Activated naive CD4-positive, alpha-beta T cell treated with anti-CD3 and anti-CD28 coated beads, Interleukin-2, amount 50 U/mL, for 16 hours (primary cell): ENCODE measurements around the gene SH3GLB2.
A peak's percentile ranks its signal among the peaks of the same experiment; 100 is the strongest.

Experiments
- DNase-seq: peaks from one replicate; pipeline ENCODE4 v3.0.0-alpha.2; 2020

The SH3GLB2 gene

DNA sequence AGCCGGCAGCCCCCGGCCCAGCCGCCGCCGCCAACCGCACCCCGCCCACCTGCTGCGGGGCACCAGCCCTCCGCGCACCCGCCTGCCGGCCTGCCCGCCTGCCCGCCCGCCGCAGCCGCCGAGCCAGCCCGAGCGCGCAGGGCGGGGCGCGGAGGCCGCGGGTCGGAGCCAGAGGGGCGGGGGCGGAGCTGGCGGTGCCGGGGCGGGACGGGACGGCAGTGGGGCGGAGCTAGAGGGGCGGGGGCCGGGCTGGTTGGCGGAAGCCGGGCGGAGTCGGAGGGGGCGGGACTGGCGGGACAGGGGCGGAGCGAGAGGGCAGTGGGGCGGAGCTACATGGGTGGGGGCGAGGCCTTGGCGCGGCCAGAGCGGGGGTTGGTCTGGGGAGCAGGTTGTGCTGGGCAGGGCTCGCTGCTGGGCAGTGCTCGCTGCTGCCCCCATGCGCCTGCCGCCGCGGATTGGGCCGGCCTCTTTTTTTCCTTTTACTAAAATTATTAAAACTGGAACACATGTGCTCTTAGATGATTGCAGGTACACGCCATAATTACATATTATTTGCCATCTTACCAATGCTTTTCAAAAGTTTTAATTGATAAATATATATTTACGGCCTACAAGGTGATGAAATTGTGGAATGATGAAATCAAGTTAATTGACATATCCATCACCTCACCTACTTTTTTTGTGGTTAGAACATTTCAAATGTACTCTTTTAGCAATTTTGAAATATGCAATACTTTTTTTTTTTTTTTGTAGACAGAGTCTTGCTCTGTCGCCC, at the start of gene SH3GLB2:
TSS of gene SH3GLB2 (minus strand) at position 140 of the 775 bp plus-strand sequence. CDS start 177 bp downstream, outside the sequence.
- DNase-seq: peak; percentile 84

DNA sequence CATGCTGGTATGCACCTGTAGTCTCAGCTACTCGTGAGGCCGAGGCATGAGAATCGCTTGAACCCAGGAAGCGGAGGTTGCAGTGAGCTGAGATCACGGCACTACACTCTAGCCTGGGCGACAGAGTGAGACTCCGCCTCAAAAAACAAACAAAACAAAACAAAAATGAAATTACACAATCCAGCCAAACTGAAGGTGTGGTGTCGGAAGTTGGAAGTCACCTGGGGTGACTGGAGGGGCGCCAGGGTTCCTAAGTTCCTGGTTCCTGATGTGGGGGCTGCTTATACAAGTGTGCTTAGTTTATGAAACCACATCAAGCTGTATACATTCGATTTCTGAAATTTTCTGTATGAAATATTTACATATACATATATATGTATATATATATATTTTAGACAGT, 49.1 kb upstream of the SH3GLB2 start:
- no peak for DNase-seq

DNA sequence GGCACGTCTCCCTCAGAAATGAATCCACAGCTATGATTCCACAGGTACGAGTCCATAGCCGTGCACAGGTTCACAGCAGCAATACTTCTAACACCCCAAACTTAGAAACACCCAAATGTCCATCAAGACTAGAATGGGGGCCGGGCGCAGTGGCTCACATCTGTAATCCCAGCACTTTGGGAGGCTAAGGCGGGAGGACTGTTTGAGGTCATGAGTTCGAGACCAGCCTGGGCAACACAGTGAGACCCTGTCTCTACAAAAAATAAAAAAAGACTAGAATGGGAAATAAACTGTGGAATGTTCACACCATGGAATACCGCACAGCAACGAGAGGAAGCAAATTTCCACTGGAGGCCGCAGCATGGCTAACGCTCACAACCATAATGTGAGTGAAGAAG, 48.5 kb upstream of the SH3GLB2 start:
- no peak for DNase-seq

DNA sequence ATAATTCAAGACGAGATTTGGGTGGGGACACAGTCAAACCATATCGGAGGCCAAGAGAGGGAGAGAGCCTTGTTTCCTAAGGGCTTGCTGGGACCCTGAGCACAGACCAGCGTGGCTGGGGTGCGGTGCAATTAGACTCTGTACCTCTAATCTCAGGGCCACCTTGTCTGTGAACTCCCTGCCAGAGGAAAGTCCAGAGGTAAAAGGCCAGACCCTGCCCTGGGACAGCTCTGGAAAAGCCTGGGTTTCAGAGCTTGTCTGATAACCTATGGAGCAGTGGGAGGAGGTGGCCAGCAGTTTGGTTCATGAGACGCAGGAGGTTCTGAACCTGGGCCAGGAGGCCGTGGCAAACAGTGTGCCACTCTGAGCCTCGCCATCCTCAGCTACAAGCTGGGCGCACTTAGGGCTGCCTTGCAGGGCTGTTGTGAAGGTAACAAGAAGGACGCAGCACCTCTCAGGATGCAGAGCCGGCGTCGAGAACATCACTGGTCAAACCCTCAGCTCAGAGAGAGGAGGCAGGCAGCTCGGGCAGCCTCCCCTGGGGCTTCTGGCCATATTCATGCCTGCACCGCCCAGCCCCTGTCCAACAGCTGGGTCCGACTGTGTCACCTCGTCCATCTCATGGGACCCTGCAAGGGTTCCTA, 48.0 kb upstream of the SH3GLB2 start:
- DNase-seq: no peak

DNA sequence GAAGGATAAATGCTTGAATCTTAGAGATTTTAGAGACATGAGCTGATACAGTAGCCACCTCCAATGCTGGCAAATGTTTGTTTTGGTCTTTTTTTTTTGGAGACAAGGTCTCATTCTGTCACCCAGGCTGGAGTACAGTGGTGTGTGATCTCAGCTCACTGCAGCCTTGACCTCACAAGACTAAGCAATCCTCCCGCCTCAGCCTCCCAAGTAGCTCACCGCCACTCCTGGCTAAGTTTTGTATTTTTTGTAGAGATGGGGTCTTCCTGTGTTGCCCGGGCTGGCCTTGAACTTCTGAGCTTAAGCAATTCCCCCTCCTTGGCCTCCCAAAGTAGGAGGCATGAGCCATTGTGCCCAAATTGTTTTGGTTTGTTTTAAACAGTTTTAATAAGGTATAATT, 46.0 kb upstream of the SH3GLB2 start:
- DNase-seq: no peak

DNA sequence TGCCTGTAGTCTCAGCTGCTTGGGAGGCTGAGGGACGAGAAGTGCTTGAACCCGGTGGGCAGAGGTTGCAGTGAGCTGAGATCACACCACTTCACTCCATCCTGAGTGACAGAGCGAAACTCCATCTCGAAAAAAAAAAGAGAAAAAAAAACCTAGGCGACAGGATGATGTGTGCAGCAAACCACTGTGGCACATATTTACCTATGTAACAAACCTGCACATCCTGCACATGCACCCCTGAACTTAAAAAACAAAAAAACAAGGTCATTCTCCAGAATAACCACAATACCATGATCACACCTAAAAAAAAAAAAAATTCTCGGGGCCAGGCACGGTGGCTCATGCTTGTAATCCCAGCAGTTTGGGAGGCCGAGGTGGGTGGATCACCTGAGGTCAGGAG, 45.3 kb upstream of the SH3GLB2 start:
- DNase-seq: no peak

DNA sequence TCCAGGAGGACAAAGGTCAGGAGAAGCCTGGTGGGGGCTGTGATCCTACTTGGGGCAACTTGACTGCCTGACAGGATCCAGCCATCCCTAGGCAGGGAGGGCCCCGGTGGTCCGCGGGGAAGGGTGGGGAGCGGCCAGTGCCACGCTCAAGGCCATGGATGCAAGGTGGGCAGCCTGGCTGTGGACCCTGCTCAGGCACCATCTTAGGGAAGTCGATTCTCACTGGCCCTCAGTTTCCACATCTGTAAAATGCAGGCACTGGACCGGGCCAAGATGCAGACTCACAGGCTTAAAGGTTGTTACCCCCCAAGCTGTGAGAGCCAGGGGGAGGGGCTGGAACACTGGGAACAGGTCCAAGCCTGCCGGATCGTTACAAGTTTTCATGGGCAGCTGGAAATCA, 44.0 kb upstream of the SH3GLB2 start:
- no peak for DNase-seq

DNA sequence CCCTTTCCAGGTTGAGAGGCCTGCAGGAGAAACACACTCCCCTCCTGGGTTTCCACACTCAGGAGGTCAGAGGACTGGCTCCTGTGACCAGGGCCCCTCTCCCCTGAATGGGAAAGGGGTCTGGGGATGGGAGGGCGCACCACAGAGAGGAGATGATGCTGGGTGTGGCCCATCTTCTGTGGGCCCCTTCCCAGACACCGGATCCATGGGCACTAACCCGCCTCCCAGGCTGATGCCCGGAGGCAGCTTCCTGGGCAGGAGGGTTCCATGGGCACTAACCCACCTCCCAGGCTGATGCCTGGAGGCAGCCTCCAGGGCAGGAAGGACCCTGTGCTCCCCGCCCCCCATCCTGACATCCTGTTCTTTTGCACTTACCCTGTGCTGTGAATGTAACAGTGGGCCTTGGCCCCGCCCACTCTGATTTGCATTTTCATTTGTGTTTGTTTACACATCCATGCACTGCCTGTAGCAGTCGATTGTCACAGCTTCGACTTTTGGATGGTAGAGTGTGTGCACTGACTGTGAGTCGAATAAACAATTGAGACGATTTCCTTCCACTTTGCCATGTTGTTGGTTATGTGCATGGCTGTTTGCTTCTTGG, 43.5 kb upstream of the SH3GLB2 start:
- no peak for DNase-seq

DNA sequence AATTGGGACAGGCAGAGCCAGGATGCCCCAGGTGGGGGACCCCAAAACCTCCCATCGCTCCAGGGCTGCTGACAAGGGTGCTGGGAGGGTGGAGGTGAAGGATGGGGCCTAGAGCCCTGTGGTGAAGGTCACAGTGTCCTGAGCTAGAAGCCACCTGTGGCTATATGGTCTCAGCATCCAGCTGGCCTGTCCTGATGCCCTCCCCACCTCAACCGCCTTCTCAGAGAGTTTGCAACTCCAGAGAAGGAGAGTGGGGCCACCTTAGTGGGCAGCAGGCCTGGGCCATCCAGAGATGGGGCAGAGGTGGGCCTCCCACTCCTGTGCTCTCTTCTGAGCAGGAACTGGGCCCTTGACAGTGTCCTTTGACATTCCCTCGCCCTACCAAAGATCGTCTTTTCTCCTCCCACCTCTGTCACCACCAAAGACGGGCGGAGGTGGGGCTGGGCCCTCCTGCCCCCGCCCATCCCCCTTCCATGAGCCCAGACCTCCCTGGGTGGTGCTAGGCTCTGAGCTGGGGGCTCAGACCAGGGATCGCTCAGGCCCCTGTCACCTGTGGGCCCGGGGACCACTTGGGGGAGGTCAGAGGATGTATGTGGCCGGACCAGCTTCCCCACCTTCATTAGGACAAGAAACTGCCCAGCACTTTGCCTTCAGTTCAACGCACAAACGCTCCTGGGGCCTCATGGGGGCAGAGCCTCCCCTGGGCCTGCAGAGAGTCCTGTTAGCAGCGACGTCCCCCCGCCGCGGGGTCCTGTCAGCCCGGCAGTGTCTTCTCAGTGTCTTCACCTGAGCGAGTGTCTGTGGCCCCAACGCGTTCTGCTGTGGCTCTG, 42.8 kb upstream of the SH3GLB2 start:
- no peak for DNase-seq

DNA sequence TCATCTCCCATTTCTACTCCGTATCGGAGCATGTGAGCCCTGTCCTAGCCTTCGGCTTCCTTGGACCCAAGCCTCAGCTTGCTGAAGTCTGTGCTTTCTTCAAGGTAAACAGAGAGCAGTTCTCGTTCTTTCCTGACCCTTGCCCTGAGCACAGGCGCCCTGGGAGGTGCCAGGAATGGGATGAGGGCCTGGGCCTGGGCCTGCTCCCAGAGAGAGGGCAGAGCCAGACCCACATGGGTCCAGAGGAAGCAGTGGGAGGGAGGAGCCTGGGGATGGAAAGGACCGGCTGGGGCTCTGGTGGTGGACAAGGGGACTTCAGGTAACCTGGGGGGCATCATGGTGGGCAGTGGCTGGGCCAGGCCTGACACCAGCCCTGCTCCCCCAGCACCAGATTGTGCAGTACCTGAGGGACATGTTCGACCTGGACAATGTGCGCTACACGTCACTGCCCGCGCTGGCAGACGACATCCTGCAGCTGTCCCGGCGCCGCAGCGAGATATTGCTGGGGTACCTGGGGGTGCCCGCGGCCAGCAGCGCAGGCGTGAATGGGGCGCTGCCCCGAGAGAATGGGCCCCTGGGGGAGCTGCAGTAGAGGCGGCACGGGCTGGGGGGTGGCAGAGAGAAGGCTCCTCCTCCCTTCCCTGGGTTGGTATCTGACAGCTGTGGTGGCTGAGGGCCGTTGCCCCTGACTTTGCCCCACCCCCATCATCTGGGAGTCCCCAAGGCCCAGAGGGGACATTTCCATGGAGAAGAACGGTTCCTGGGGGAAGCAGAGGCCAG, 41.9 kb upstream of the SH3GLB2 start:
- no peak for DNase-seq

DNA sequence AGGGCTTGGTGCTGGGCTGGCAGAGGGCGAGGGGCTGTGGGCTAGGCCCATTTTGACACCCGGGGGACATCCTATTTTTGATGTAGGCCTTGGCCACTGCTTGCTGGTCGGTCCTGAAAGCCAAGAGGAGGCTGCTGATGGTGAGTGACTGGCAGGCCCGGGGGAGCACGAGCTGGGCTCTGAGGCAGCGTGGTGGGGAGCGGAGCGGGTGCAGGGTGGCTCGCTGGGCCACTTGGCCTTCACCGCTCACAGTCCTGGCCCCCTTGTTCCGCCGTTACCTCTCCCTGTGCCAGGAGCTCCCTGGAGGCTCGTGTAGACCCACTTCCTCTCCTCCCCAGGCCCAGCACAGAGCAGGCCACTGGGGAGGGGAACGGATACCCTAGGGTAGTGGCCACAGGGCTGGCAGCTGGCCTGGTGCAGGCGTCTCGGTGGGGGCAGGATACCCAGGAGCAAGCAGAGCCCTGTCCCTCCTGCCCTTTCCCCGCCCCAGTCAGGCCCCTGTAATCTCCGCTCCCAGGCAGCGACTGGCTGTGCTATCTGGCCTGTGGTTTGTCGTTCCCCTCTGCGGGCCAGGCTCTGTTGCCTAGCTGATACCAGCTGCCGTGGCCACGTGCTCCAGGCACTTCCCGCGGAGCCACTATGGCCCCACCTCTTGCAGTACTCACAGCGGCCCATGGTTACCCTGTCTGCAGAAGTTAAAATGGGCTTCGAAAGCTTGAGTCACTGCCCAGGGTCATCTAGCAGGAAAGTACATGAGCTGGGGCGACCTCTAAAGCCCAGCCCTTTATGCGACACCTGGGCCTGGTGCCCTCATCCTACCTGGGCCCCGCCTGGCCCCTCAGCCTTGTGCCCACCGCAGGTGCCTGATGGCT, 41.1 kb upstream of the SH3GLB2 start:
- peak; percentile 58 for DNase-seq

DNA sequence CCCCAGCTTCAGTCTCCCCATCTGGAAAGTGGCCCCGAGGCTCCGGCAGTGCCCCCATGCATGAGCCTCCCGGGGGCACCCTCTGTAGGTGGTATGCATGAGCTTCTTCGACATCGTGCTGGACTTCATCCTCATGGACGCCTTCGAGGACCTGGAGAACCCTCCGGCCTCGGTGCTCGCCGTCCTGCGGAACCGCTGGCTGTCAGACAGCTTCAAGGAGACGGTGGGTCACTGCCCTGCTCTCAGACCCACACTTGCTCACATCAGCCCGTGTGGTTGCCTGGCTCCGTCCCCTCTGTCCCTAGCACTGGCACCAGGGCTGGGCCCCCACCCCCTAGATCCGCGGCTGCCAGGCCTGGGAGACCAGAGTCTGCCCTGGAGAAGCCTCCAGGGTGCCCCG, 40.0 kb upstream of the SH3GLB2 start:
- DNase-seq: no peak

DNA sequence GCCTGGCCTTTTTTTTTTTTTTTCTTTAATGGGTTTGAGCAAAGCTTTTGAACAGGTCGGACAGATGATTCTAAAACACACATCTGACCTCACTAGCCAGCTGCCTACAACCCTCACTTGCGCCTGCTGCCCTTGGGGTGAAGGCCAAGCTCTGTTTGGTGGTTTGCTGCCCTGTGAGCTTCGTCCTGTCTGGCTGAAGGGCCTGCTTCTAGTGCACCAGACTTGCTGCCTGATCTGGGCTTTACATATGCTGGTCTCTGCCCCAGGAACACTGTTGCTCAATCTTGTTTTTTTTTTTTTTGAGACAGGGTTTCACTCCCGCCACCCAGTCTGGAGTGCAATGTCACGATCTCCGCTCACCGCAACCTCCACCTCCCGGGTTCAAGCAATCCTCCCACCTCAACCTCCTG, 36.4 kb upstream of the SH3GLB2 start:
- DNase-seq: no peak

DNA sequence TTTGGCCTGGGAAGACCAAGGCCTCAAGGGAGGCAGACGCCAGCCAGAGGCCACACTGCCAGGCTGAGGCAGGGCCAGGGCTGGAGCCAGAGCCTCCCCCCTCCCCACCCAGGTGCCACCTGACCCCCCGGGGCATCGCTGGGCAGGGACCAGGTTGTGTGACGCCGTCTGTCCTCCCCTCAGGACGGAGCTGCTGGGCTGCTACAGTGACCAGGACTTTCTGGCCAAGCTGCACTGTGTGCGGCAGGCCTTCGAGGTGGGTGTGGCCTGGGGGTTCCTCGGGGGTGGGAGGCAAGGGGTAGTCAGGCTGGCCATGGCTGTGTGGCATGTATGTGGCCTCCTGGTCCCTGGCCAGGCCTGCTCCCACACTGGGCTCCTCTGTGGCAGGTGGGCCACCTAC, 34.9 kb upstream of the SH3GLB2 start:
- no peak for DNase-seq

DNA sequence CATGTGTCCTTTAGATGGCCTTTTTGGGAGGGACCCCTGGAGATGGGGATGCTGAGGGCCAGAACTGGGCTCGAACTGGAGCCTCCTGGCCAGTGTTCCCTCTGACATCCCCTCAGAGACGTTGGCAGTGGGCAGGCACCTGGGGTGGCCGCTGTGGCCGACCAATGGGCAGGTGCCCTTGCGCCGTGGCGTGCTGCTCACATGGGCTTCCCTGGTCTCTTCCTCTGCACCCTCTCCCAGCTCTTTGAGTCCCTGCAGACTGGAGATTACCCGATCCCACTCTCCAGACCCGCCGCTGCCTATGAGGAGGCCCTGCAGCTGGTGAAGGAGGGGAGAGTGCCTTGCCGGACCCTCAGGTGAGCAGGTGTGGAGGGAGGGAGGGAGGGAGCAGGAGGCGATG, 32.9 kb upstream of the SH3GLB2 start:
- no peak for DNase-seq

DNA sequence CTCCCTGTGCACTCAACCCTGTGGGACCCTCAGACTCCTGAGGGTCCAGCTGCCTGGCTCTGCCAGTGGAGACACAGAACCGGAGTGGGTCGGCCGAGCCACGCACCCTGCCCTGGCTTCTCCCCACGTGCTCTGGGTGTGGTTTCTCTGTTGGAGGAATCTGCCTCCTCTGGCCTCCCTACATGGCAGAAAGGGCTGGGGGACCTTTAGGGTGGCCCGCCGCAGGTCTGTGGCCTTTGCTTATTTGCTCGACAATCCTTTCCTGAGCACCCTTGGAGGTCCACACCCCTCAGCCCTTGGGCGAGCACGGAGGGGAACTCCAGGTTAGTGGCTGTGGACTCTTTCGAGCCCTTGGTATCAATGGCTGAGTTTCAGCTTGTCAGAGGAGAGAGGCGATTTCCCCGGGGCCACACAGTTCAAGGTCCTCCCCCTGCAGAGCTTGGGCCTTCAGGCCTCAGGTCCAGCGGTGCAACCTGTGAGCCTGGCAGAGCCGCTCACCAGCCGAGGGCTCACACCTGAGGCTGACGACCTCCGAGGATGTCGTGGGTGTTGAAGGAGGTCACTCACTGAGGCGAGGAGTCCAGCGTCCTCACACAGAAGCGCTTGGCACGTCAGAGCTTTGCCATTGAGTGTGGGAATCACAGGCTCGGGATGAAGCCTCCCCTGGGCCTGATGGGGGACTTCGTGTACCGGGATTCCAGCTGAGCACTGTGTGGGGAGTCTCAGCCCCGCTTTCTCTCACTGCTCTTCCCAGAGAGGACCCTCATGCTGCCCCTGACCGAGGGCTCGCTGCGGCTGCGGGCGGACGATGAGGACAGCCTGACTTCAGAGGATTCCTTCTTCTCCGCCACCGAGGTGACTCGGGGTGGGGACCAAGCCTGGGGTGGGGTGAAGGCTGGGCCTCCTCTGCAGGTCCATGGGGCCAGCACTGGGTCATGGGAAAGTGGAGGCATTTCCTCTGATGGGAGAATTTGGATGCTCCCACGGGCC, 32.0 kb upstream of the SH3GLB2 start:
- no peak for DNase-seq

DNA sequence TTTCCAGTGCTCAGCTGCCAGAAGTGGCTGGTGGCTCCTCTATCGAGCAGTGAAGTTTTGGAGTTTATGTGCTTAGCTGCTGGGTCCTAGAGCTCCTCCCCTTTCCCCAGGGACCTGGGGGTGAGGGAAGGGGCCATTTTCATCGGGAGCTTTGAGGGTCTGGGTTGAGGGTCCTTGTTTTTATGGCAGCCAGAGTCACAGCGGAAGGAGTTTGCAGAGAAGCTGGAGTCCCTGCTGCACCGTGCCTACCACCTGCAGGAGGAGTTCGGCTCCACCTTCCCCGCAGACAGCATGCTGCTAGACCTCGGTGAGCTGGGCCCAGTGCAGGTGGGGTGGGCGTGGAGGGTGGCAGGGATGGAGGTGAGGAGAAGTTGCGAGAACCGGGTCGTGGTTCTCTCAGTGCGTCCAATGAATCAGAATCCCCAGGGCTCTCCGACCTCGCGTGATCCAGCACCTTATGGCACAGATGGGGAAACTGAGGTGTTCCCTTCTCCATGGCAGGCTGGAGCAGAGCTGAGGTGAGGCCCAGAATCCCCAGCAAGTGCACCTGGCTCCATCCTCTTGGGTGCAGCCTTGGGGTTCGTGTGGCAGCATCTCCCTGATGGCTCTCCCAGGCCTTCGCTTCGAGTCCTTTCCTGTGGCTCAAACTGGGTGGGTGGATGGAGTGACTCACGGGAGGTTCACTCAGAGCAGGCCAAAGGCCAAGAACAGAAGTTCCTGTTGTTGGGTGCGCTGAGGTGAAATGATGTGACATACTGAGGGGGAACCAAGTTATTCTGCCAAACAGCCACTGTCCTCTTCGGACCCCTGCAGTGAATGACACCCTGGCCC, 31.0 kb upstream of the SH3GLB2 start:
- DNase-seq: no peak

DNA sequence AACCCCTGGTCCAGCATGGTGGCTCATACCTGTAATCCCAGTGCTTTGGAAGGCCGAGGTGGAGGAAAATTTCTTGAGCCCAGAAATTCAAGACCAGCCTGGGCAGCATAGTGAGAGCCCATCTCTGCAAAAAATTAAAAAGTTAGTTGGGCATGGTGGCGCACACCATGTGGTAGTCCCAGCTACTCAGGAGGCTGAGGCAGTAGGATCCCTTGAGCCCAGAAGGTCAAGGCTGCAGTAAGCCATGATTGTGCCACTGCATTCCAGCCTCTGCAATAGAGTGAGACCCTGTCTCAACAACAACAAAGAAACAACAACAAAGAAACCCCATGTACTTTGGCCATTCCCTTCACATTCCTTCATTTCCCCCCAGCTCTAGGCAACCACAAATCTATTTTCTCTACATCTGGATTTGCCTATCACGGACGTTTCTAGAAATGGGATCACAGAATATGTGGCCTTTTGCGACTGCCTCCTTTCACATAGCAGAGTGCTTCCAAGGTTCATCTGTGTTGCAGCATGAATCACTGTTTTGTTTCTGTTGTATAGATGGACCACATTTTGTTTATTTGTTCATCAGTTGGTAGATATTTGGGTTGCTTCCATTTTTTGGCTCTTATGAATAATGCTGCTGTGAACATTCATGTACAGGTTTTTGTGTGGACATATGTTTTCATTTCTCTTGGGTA, 26.2 kb upstream of the SH3GLB2 start:
- DNase-seq: no peak

DNA sequence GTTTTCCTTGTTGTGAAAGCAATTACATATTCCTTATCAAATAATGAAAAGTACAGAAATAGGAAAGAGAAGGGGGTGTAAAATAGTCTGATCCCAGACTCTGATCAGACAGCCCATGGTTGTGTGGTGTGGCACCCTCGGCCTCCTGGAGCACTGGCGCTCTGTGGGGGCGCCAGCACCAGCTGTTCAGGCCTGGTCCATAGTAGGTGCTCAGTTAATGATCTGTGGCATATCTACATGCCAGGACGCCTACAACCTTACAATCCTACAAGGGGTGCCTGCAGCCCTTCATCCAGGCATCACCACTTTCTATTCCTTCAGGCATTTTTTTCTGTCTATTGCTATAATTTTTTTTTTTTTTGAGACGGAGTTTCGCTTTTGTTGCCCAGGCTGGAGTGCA, 24.9 kb upstream of the SH3GLB2 start:
- no peak for DNase-seq
